Erythroblast (primary cell): ENCODE measurements around the gene MACROH2A2.

ENCODE experiments used
- GATA1 ChIP-seq: IDR thresholded peaks from 2 replicates; pipeline ENCODE4 v1.6.1; 2011; ENCODE audit warnings: low read depth, mild to moderate bottlenecking, control low read depth, low read length, moderate library complexity
- POLR2A ChIP-seq: IDR thresholded peaks from 2 replicates; pipeline ENCODE4 v1.6.1; 2011; ENCODE audit warnings: mild to moderate bottlenecking, low read length

DNA sequence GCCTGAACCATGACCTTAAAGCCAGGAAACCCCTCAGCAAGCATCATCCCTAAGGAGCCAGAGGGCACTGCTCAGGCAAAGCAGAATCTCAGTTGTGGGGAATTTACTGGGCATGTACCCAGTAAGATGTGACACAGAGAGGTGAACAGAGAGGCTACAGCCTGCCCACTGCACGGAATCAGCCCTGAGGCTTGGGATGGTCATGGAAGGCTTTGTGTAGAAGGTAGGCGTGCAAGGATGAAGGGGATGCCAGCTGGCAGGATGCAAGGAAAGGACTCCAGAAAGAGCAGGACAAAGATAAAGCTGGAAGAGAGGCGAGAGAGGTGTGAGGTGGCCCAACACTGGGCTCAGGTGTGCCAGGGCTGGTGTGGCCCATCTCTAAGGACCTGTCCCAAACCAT, 82.4 kb downstream of the MACROH2A2 start:
- TF ChIP-seq POLR2A, result no peak
- TF ChIP-seq GATA1, result no peak
